ENCODE data around the gene CYTH3. TPM values are rescaled to one million over a fixed set of nuclear protein-coding genes. Genes with fewer than 3 reads are reported as not detected.

Gene CYTH3
- polyA plus RNA-seq, 1 donor (not counting 4 experiments of a cell fraction or from before 2014, with no cell fraction given): 28.4 TPM

DNA sequence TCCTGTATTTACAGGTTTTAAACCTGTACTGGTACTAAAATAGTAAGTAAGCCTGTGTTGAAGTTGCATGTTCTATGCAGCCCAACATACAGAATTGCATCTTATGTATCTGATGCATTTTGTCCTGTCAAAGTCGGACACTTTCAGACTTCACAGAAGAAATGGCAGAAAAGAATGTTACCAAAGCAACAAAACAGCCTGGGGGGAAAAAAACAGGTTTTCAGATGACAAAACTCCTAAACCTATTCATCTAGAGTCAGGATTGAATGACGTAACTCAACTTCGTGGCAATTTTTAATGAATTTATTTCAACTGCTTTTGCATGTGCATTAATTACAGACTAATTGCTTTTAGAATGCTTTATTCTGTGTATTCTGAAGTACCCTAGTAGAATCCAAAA lies 28.4 kb downstream of the CYTH3 start:
- Histone ChIP-seq H3K9me1 (ENCODE audit: control insufficient read depth, extremely low read depth, insufficient read depth, low read length) (peaks cover 9% of the 10 kb centered on the region), H3K4me3 (ENCODE audit: control insufficient read depth in 2 of 3, extremely low read depth in 1 of 3, insufficient read depth in 2 of 3, low read depth in 1 of 3, low read length in 3 of 3) (no peak overlapping the region), H3K27ac (ENCODE audit: control insufficient read depth, insufficient read depth, low read length) (no peak overlapping the region), H3K9ac (ENCODE audit: control insufficient read depth, extremely low read depth, insufficient read depth, low read length) (no peak overlapping the region), H3K36me3 (ENCODE audit: control insufficient read depth in 2 of 2, extremely low read depth in 1 of 2, insufficient read depth in 2 of 2, low read length in 2 of 2) (no peaks in the 10 kb centered on the region), H3K27me3 (ENCODE audit: control insufficient read depth, extremely low read depth, insufficient read depth, low read length) (no peaks in the 10 kb centered on the region), H3K79me2 (ENCODE audit: control insufficient read depth, insufficient read depth, low read length) (peaks cover 75% of the 10 kb centered on the region), H3K4me1 (ENCODE audit: control insufficient read depth, extremely low read depth, insufficient read depth, low read length) (peaks cover 11% of the 10 kb centered on the region), H3K4me2 (ENCODE audit: control insufficient read depth, extremely low read depth, insufficient read depth, low read depth, low read length) (no peak overlapping the region), H2AFZ (ENCODE audit: control insufficient read depth, low read length) (no peak overlapping the region), H4K20me1 (ENCODE audit: control insufficient read depth, extremely low read depth, insufficient read depth, low read length) (peaks cover 6% of the 10 kb centered on the region), H3K9me3 (ENCODE audit: control insufficient read depth, low read depth, low read length) (no peaks in the 10 kb centered on the region)
- TF ChIP-seq EZH2 (IDR thresholded peaks at IDR 0.05; ENCODE audit: low read length): no peak
- TF ChIP-seq, protein P1, sequence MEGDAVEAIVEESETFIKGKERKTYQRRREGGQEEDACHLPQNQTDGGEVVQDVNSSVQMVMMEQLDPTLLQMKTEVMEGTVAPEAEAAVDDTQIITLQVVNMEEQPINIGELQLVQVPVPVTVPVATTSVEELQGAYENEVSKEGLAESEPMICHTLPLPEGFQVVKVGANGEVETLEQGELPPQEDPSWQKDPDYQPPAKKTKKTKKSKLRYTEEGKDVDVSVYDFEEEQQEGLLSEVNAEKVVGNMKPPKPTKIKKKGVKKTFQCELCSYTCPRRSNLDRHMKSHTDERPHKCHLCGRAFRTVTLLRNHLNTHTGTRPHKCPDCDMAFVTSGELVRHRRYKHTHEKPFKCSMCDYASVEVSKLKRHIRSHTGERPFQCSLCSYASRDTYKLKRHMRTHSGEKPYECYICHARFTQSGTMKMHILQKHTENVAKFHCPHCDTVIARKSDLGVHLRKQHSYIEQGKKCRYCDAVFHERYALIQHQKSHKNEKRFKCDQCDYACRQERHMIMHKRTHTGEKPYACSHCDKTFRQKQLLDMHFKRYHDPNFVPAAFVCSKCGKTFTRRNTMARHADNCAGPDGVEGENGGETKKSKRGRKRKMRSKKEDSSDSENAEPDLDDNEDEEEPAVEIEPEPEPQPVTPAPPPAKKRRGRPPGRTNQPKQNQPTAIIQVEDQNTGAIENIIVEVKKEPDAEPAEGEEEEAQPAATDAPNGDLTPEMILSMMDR (optimal IDR thresholded peaks at IDR 0.05 in 1 of 3, IDR thresholded peaks at IDR 0.05 in 1 of 3, conservative IDR thresholded peaks at IDR 0.05 in 1 of 3; ENCODE audit: extremely low read depth in 1 of 3, insufficient read depth in 2 of 3, low read length in 3 of 3): no peak
- DNase-seq (ENCODE audit: low read depth, low spot score) (no peak), FAIRE-seq (no peak)
- dilution Hi-C loops (cut with MboI; ENCODE audit: extremely low pct_ligation_motif_present, low sequenced_read_pairs): no loop called here

DNA sequence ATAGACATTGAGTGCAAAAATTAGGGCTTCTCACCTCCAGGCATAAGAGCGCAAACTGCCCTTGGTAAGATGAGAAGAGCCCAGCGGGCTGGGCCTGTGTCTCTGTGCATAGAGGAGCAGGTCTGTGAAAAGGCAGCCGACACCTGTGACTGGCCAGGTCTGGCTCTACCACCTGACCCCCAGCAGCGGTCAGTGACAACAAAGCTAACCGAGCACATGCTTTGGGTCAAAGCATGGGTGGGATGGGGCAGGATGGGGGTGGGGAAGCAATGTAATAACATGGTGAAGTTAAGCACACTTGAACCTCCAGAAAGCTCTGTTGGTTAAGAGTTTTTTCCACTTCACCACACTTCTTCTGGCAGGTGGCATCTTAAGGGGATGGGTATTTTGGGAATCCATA lies 29.3 kb downstream of the CYTH3 start:
- Histone ChIP-seq H2AFZ (ENCODE audit: control insufficient read depth, low read length) (no peak overlapping the region), H4K20me1 (ENCODE audit: control insufficient read depth, extremely low read depth, insufficient read depth, low read length) (peaks cover 2% of the 10 kb centered on the region), H3K79me2 (ENCODE audit: control insufficient read depth, insufficient read depth, low read length) (peaks cover 75% of the 10 kb centered on the region), H3K4me3 (ENCODE audit: control insufficient read depth in 2 of 3, extremely low read depth in 1 of 3, insufficient read depth in 2 of 3, low read depth in 1 of 3, low read length in 3 of 3) (no peak overlapping the region), H3K4me2 (ENCODE audit: control insufficient read depth, extremely low read depth, insufficient read depth, low read depth, low read length) (no peak overlapping the region), H3K9me1 (ENCODE audit: control insufficient read depth, extremely low read depth, insufficient read depth, low read length) (peaks cover 3% of the 10 kb centered on the region), H3K36me3 (ENCODE audit: control insufficient read depth in 2 of 2, extremely low read depth in 1 of 2, insufficient read depth in 2 of 2, low read length in 2 of 2) (no peaks in the 10 kb centered on the region), H3K27me3 (ENCODE audit: control insufficient read depth, extremely low read depth, insufficient read depth, low read length) (no peaks in the 10 kb centered on the region), H3K27ac (ENCODE audit: control insufficient read depth, insufficient read depth, low read length) (no peak overlapping the region), H3K9me3 (ENCODE audit: control insufficient read depth, low read depth, low read length) (no peaks in the 10 kb centered on the region), H3K4me1 (ENCODE audit: control insufficient read depth, extremely low read depth, insufficient read depth, low read length) (peaks cover 3% of the 10 kb centered on the region), H3K9ac (ENCODE audit: control insufficient read depth, extremely low read depth, insufficient read depth, low read length) (no peak overlapping the region)
- dilution Hi-C loops (cut with MboI; ENCODE audit: extremely low pct_ligation_motif_present, low sequenced_read_pairs): no loop called here
- DNase-seq (ENCODE audit: low read depth, low spot score) (no peak), FAIRE-seq (no peak)
- no peak for TF ChIP-seq EZH2 (IDR thresholded peaks at IDR 0.05; ENCODE audit: low read length)
- TF ChIP-seq, protein P1 (optimal IDR thresholded peaks at IDR 0.05 in 1 of 3, IDR thresholded peaks at IDR 0.05 in 1 of 3, conservative IDR thresholded peaks at IDR 0.05 in 1 of 3; ENCODE audit: extremely low read depth in 1 of 3, insufficient read depth in 2 of 3, low read length in 3 of 3): no peak
